K562 (cell line): ENCODE measurements around the gene TMEM107. TPM values are rescaled to one million over a fixed set of nuclear protein-coding genes. Genes with fewer than 3 reads are reported as not detected.
A peak's percentile ranks its signal among the peaks of the same experiment; 100 is the strongest.

ENCODE experiments used
- ARID4B ChIP-seq: sonication (generic); formaldehyde crosslinking; IDR thresholded peaks from 2 replicates; pipeline ENCODE4 v1.8.0; 2022; ENCODE audit warnings: mild to moderate bottlenecking, missing genetic modification reagents
- BDP1 ChIP-seq: IDR thresholded peaks from 3 replicates; pipeline ENCODE4 v1.6.1; 2011; ENCODE audit not compliant: insufficient read length, insufficient read depth
- GTF2A2 ChIP-seq: IDR thresholded peaks from 2 replicates; pipeline ENCODE4 v1.6.1; 2016; ENCODE audit warnings: mild to moderate bottlenecking, missing genetic modification characterization, missing compliant biosample characterization
- HBP1 ChIP-seq: fragments of 450-650 bp; formaldehyde crosslinking; IDR thresholded peaks from 2 replicates; pipeline ENCODE4 v1.4.0; 2022; ENCODE audit warnings: missing genetic modification characterization
- HDAC8 ChIP-seq: fragments of 450-650 bp; IDR thresholded peaks from 2 replicates; pipeline ENCODE4 v1.6.1; 2016; ENCODE audit warnings: mild to moderate bottlenecking, missing genetic modification characterization, moderate library complexity, missing compliant biosample characterization
- HDGF ChIP-seq: fragments of 450-650 bp; IDR thresholded peaks from 2 replicates; pipeline ENCODE4 v1.6.1; 2016
- L3MBTL2 ChIP-seq: fragments of 450-650 bp; IDR thresholded peaks from 2 replicates; pipeline ENCODE4 v1.6.1; 2016; ENCODE audit warnings: mild to moderate bottlenecking, moderate library complexity
- MAFG ChIP-seq: fragments of 450-650 bp; conservative IDR thresholded peaks from 2 replicates; pipeline ENCODE4 v1.6.1; 2016; ENCODE audit warnings: missing genetic modification characterization, missing compliant biosample characterization
- NCOA6 ChIP-seq: fragments of 450-650 bp; IDR thresholded peaks from 2 replicates; pipeline ENCODE4 v1.6.1; 2017; ENCODE audit warnings: mild to moderate bottlenecking
- PKNOX1 ChIP-seq: fragments of 450-650 bp; IDR thresholded peaks from 2 replicates; pipeline ENCODE4 v1.6.1; 2016
- POLR2AphosphoS2 ChIP-seq: IDR thresholded peaks from 2 replicates; pipeline ENCODE4 v1.6.1; 2012; ENCODE audit warnings: low read length, improper control_type of control experiment
- RCOR1 ChIP-seq, 2 experiments: IDR thresholded peaks; 2 replicates each; pipeline ENCODE4 v1.6.1; 2012; ENCODE audit warnings: low read depth in 2 of 2, low read length in 2 of 2, borderline replicate concordance in 1 of 2, improper control_type of control experiment in 1 of 2
- TSC22D4 ChIP-seq: fragments of 450-650 bp; IDR thresholded peaks from 2 replicates; pipeline ENCODE4 v1.6.1; 2016; ENCODE audit warnings: missing genetic modification characterization, missing biosample characterization, control low read depth
- ZBTB26 ChIP-seq: fragments of 450-650 bp; formaldehyde crosslinking; IDR thresholded peaks from 2 replicates; pipeline ENCODE4 v1.4.0; 2022; ENCODE audit warnings: missing genetic modification characterization
- ZKSCAN1 ChIP-seq: fragments of 150-350 bp; IDR thresholded peaks from 2 replicates; pipeline ENCODE4 v1.6.1; 2016; ENCODE audit warnings: low read depth, low read length
- ZNF639 ChIP-seq, 2 experiments: fragments of 200-800 bp in 1 of 2; sonication (Bioruptor generic) in 1 of 2; sonication (generic) in 1 of 2; formaldehyde crosslinking in 1 of 2; IDR thresholded peaks in 1 of 2; conservative IDR thresholded peaks in 1 of 2; 2 replicates each; pipeline versions ENCODE4 v1.5.0 to v1.6.1; 2016 to 2020; ENCODE audit warnings: missing compliant biosample characterization in 1 of 2, missing genetic modification characterization in 1 of 2, missing genetic modification reagents in 1 of 2
- polyA plus RNA-seq, 8 experiments: library from polyadenylated mRNA; depleted of rRNA in 4 of 8; stranded (reverse) in 5 of 8; unstranded in 3 of 8; fragments of >200 nt; fragmentation: Nextera tagmentation in 2 of 8; fragmentation: Illumina TruSeq in 1 of 8; extraction: Ambion mirVana in 2 of 8; extraction: Trizol in 1 of 8; gene quantifications; 2 replicates each; pipeline versions ENCODE4 v1.2.1 to v1.2.3, GENCODE V29; 2011 to 2014; ENCODE audit warnings: inconsistent platforms in 1 of 8, missing spikeins in 1 of 8
- total RNA-seq, 7 experiments: library from RNA; depleted of rRNA in 6 of 7; stranded (reverse); fragments of >200 nt in 6 of 7; fragmentation: Illumina TruSeq in 2 of 7; extraction: Trizol in 2 of 7; gene quantifications; 2 replicates each; pipeline versions ENCODE4 v1.2.1 to v1.2.3, GENCODE V29; 2011 to 2021; ENCODE audit warnings: low replicate concordance in 1 of 7

TMEM107 gene
- total and polyA plus RNA-seq, 9 of the 15 experiments (the other 6 are each of a cell fraction or from before 2014, with no cell fraction given): 7.1 to 26.2 (median 16.9) TPM

- no peak for TF ChIP-seq ARID4B
- no peak for TF ChIP-seq PKNOX1
- TF ChIP-seq GTF2A2 (tag): no peak
- TF ChIP-seq HDAC8 (tag): no peak
- TF ChIP-seq POLR2AphosphoS2: peak; percentile 75; the same call in 1 of the 2 replicates
- no peak for TF ChIP-seq MAFG (tag)
- TF ChIP-seq HDGF: no peak
- TF ChIP-seq TSC22D4: no peak
- TF ChIP-seq RCOR1 (IDR thresholded peaks at IDR 0.05; ENCODE audit: borderline replicate concordance in 1 of 2, low read depth in 2 of 2, low read length in 2 of 2): peak in 1 of 2 experiments; percentile 40; a peak in 1 of 4 replicates
- no peak for TF ChIP-seq ZNF639 (CRISPR knock-in tag; conservative IDR thresholded peaks at IDR 0.05 in 1 of 2, IDR thresholded peaks at IDR 0.05 in 1 of 2)
- TF ChIP-seq ZBTB26 (CRISPR knock-in tag): no peak
- TF ChIP-seq ZKSCAN1: 0 out of 2 replicates have a peak, but pooled peaks have one; percentile 17
- peak; percentile 49 for TF ChIP-seq L3MBTL2
- TF ChIP-seq NCOA6: no peak
- peak; percentile 73 for TF ChIP-seq BDP1
- no peak for TF ChIP-seq HBP1 (CRISPR knock-in tag)
These were observed 50.8 kb downstream of the TMEM107 start (continued) for GRCh38 chr17:8125154-8125946.
